Lower lobe of right lung (tissue), 2 donors: ENCODE measurements around the gene RNF182. TPM values are rescaled to one million over a fixed set of nuclear protein-coding genes. Genes with fewer than 3 reads are reported as not detected.
A peak's percentile ranks its signal among the peaks of the same experiment; 100 is the strongest.

Experiments
- ATAC-seq, 2 donors: fragments of 200-7000 bp; cut with Tn5 transposase; one replicate each; pipeline ENCODE4 v1.9.1; 2020 to 2022; ENCODE audit warnings: mild to moderate bottlenecking in 2 of 2, moderate library complexity in 2 of 2
- DNase-seq: peaks from one replicate; pipeline ENCODE4 v3.0.0-alpha.2; 2020
- H3K27ac ChIP-seq: fragments of 200-600 bp; one replicate; pipeline ENCODE4 v1.8.0; 2022
- H3K27me3 ChIP-seq: fragments of 200-600 bp; one replicate; pipeline ENCODE4 v1.8.0; 2022; ENCODE audit warnings: low read depth
- H3K36me3 ChIP-seq: fragments of 200-600 bp; one replicate; pipeline ENCODE4 v1.8.0; 2022; ENCODE audit warnings: mild to moderate bottlenecking
- H3K4me1 ChIP-seq: fragments of 200-600 bp; one replicate; pipeline ENCODE4 v1.8.0; 2022
- H3K4me3 ChIP-seq: fragments of 200-600 bp; one replicate; pipeline ENCODE4 v1.8.0; 2022; ENCODE audit warnings: mild to moderate bottlenecking
- H3K9me3 ChIP-seq: fragments of 200-600 bp; one replicate; pipeline ENCODE4 v1.8.0; 2022
- CTCF ChIP-seq: fragments of 200-600 bp; IDR thresholded peaks from one replicate; pipeline ENCODE4 v1.8.0; 2022; ENCODE audit warnings: antibody characterized with exemption, mild to moderate bottlenecking
- intact Hi-C: fragments of 100-400 bp; cut with DNase I; formaldehyde crosslinking; loops from one replicate; pipeline ENCODE4 v1.11.0; 2022
- total RNA-seq: library from RNA; stranded (reverse); fragmentation: NEBNext Ultra II Directional; extraction: Animal tissue kit (Norgen Biotek cat#: 25700); gene quantifications from one replicate; pipeline ENCODE4 v1.2.1, GENCODE V29; 2021
- donor health status: DM: no; HTN: yes; CAD: no; lungs with severe emphysema.

RNF182 gene
- total RNA-seq, 1 donor from 2014 or later, result 5.3 TPM

DNA sequence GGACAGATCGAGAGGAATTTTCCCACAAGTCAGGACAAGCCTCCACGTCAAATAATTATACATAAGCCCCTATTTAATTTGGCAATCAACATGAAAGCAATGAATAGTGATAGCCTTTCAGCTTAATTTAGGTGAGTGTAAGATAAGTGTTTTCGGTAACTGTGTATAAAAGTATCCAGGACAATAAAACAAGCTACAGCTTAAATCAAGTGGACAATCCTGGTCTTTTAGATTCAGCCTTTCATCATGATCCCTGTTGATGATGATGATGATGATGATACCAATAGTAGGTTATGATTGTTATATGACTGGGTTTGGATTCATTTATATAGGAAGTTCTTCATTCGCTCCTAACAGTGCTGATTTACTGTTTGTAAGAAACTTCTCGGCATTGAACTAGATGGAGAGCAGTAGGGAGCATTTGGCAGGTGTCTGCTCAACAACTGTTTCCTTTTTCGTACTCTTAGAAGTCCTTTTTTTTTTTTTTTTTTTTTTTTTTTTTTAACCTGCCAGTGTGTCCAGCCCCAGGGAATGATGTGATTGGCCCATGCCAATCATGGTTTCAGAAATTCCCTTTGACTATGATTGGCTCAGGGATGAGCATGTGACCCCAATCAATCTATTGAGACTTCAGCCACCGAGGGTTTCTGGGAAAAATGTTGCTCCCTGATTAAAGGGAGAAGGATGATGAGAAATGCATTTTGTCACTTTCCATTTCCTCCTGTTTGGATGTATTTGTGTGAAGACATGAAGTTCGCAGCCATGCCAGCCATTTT lies 11.3 kb upstream of the RNF182 start:
- intact Hi-C loops, result loop anchor here (10.0 kb wide), 1 partner anchor 151 kb away; no protein-coding TSS in a partner anchor
- no peaks in the 10 kb centered on the region for H3K4me1 ChIP-seq

GRCh38 chr6:13914351-13914750 lies 10.4 kb upstream of the RNF182 start:
- H3K27ac ChIP-seq, result no peak overlapping the region
- no peak for TF ChIP-seq CTCF
- no peak overlapping the region for H3K4me3 ChIP-seq
- H3K4me1 ChIP-seq, result no peaks in the 10 kb centered on the region
- DNase-seq (no peak), ATAC-seq (no peak)
- intact Hi-C loops, result loop anchor here (10.0 kb wide), 1 partner anchor 150 kb away; no protein-coding TSS in a partner anchor
- no peaks in the 10 kb centered on the region for H3K36me3 ChIP-seq
- H3K9me3 ChIP-seq, result no peaks in the 10 kb centered on the region
- no peaks in the 10 kb centered on the region for H3K27me3 ChIP-seq

More for the DNA sequence above, 11.3 kb upstream of the RNF182 start:
- DNase-seq (no peak), ATAC-seq (no peak)
- Histone ChIP-seq H3K36me3 (no peaks in the 10 kb centered on the region), H3K27ac (no peak overlapping the region), H3K27me3 (no peaks in the 10 kb centered on the region), H3K9me3 (no peaks in the 10 kb centered on the region), H3K4me3 (no peak overlapping the region)
- no peak for TF ChIP-seq CTCF

GRCh38 chr6:13915561-13916229 lies 9.1 kb upstream of the RNF182 start:
- Histone ChIP-seq H3K9me3 (no peaks in the 10 kb centered on the region), H3K27me3 (peaks cover 8% of the 10 kb centered on the region), H3K4me3 (no peak overlapping the region), H3K4me1 (peaks cover 9% of the 10 kb centered on the region), H3K36me3 (no peaks in the 10 kb centered on the region), H3K27ac (no peak overlapping the region)
- ATAC-seq (no peak), DNase-seq (no peak)
- TF ChIP-seq CTCF, result no peak
- intact Hi-C loops, result loop anchor here (10.0 kb wide), 1 partner anchor 149 kb away; no protein-coding TSS in a partner anchor

DNA sequence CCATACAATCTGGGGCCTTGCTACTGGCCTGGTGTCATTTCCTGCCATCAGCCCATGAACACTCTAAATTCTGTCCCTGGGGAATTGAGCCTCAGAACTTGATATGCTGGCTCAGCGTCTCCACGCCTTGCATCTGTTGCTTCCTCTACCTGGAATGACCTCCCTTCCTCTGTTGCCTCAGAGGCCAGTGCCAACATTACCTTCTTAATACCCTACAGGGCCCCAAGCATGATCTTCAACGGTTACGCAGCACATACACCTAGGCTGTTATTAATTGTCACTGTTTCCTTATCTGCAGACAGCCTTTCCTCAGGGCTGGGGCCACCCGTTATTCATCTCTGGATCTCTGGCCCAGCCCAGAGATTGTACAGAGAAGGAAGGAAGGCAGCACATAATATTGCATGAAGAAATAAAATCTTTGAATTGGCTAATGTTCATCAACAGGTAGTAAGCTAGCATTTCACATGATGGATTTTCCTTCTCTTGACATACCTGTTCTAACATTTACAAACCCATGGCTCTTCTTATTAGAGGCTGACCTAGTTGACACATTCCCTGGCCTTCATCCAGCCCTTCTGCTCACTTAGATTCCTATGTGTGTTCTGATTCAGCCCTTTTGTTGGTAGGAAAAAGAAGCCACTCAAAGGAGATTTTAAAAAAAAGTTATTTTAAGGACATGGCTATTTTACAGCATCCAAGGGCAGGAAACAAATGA lies 8.4 kb upstream of the RNF182 start:
- ATAC-seq, result peak in 1 of 2 donors; percentile 27
- Histone ChIP-seq H3K9me3 (no peaks in the 10 kb centered on the region), H3K36me3 (no peaks in the 10 kb centered on the region), H3K4me3 (no peak overlapping the region), H3K27ac (no peak overlapping the region), H3K27me3 (peaks cover 11% of the 10 kb centered on the region), H3K4me1 (peaks cover 9% of the 10 kb centered on the region)
- TF ChIP-seq CTCF, result no peak
- intact Hi-C loops, result loop anchor here (10.0 kb wide), 1 partner anchor 148 kb away; no protein-coding TSS in a partner anchor
- DNase-seq, result no peak

DNA sequence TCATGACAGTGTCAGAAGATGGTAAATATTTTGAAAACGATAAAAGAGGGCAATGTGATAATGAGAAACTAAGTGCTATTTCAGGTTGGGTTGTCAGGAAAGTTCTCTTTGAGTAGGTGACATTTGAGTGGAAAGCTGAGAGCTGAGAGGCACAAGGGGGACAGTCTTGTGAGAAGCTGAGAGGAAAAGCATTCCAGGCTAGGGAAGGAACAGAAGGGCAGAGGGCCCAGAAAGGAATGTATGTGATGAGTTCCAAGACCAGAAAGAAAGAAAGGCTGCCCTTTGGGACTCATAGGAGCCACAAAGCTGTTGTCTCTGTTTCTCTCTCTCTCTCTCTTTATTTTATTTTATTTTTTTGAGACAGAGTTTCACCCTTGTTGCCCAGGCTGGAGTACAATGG lies 7.6 kb upstream of the RNF182 start:
- intact Hi-C loops, result loop anchor here (10.0 kb wide), 1 partner anchor 148 kb away; no protein-coding TSS in a partner anchor
- no peak for DNase-seq
- no peaks in the 10 kb centered on the region for H3K9me3 ChIP-seq
- no peak overlapping the region for H3K27ac ChIP-seq
- H3K36me3 ChIP-seq, result no peaks in the 10 kb centered on the region
- TF ChIP-seq CTCF, result no peak
- H3K4me1 ChIP-seq, result peaks cover 9% of the 10 kb centered on the region
- no peak overlapping the region for H3K4me3 ChIP-seq
- H3K27me3 ChIP-seq, result peaks cover 14% of the 10 kb centered on the region
- ATAC-seq, result peak in 1 of 2 donors; percentile 52
